ENCODE data around the gene TMEM8B. TPM values are rescaled to one million over a fixed set of nuclear protein-coding genes. Genes with fewer than 3 reads are reported as not detected.

TMEM8B gene
- total and polyA plus RNA-seq, 5 donors from 2014 or later, result 0.21 to 3.3 (median 1.4) TPM

- DNase-seq (no peak), ATAC-seq (ENCODE audit: low read depth in 2 of 2) (no peak)
- H3K36me3 Mint-ChIP-seq, result no peaks in the 10 kb centered on the region
- Histone ChIP-seq H3K27me3 (ENCODE audit: control insufficient read depth, insufficient read depth, low read length) (peaks cover 7% of the 10 kb centered on the region), H3K4me1 (ENCODE audit: control insufficient read depth, insufficient read depth, low read length, poor library complexity, severe bottlenecking) (no peaks in the 10 kb centered on the region), H3K36me3 (ENCODE audit: control insufficient read depth, insufficient read depth, low read length) (no peaks in the 10 kb centered on the region), H3K4me3 (ENCODE audit: low read depth, low read length) (no peak overlapping the region), H3K27ac (ENCODE audit: insufficient read depth, low read length, poor library complexity, severe bottlenecking) (no peak overlapping the region), H3K9me3 (ENCODE audit: control insufficient read depth in 2 of 2, low read length in 2 of 2) (no peaks in the 10 kb centered on the region)
- peak overlapping the region in 1 of 3 donors; percentile 4 for H3K27ac Mint-ChIP-seq
- peaks cover 14% of the 10 kb centered on the region for H3K27me3 Mint-ChIP-seq
- H3K9me3 Mint-ChIP-seq, result no peaks in the 10 kb centered on the region
- H3K4me1 Mint-ChIP-seq, result peaks cover 0 to 3% (median 0%) of the 10 kb centered on the region in 4 donors
- H3K4me3 Mint-ChIP-seq, result no peak overlapping the region
Observed at GRCh38 chr9:35856206-35856605, 27.2 kb downstream of the TMEM8B start.

- DNase-seq (no peak), ATAC-seq (ENCODE audit: low read depth in 2 of 2) (no peak)
- H3K4me1 Mint-ChIP-seq, result peaks cover 0 to 3% (median 0%) of the 10 kb centered on the region in 4 donors
Observed at GRCh38 chr9:35856882-35857281, 27.9 kb downstream of the TMEM8B start.

GRCh38 chr9:35858458-35858857, 29.4 kb downstream of the TMEM8B start:
- DNase-seq, result no peak
- Histone ChIP-seq H3K9me3 (ENCODE audit: control insufficient read depth in 2 of 2, low read length in 2 of 2) (no peaks in the 10 kb centered on the region), H3K27me3 (ENCODE audit: control insufficient read depth, insufficient read depth, low read length) (peaks cover 5% of the 10 kb centered on the region), H3K4me3 (ENCODE audit: low read depth, low read length) (no peak overlapping the region), H3K4me1 (ENCODE audit: control insufficient read depth, insufficient read depth, low read length, poor library complexity, severe bottlenecking) (no peaks in the 10 kb centered on the region), H3K36me3 (ENCODE audit: control insufficient read depth, insufficient read depth, low read length) (no peaks in the 10 kb centered on the region), H3K27ac (ENCODE audit: insufficient read depth, low read length, poor library complexity, severe bottlenecking) (no peak overlapping the region)
- no peak overlapping the region for H3K4me3 Mint-ChIP-seq
- H3K36me3 Mint-ChIP-seq, result no peaks in the 10 kb centered on the region
- no peak for ATAC-seq (ENCODE audit: low read depth in 2 of 2)
- H3K4me1 Mint-ChIP-seq, result peaks cover 0 to 3% (median 0%) of the 10 kb centered on the region in 4 donors
- peaks cover 18% of the 10 kb centered on the region for H3K27me3 Mint-ChIP-seq
- no peak overlapping the region for H3K27ac Mint-ChIP-seq
- H3K9me3 Mint-ChIP-seq, result no peaks in the 10 kb centered on the region

More at GRCh38 chr9:35856882-35857281, 27.9 kb downstream of the TMEM8B start:
- H3K9me3 ChIP-seq (ENCODE audit: control insufficient read depth in 2 of 2, low read length in 2 of 2), result no peaks in the 10 kb centered on the region
- no peaks in the 10 kb centered on the region for H3K9me3 Mint-ChIP-seq
- peaks cover 18% of the 10 kb centered on the region for H3K27me3 Mint-ChIP-seq
- no peak overlapping the region for H3K4me3 Mint-ChIP-seq
- H3K27ac ChIP-seq (ENCODE audit: insufficient read depth, low read length, poor library complexity, severe bottlenecking), result no peak overlapping the region
- no peaks in the 10 kb centered on the region for H3K36me3 Mint-ChIP-seq
- H3K27ac Mint-ChIP-seq, result no peak overlapping the region
- H3K4me1 ChIP-seq (ENCODE audit: control insufficient read depth, insufficient read depth, low read length, poor library complexity, severe bottlenecking), result no peaks in the 10 kb centered on the region
- H3K4me3 ChIP-seq (ENCODE audit: low read depth, low read length), result no peak overlapping the region
- peaks cover 8% of the 10 kb centered on the region for H3K27me3 ChIP-seq (ENCODE audit: control insufficient read depth, insufficient read depth, low read length)
- no peaks in the 10 kb centered on the region for H3K36me3 ChIP-seq (ENCODE audit: control insufficient read depth, insufficient read depth, low read length)

GRCh38 chr9:35859310-35859989, 30.4 kb downstream of the TMEM8B start:
- Mint-ChIP-seq H3K27ac (no peak overlapping the region), H3K9me3 (no peaks in the 10 kb centered on the region), H3K27me3 (peaks cover 23% of the 10 kb centered on the region), H3K4me1 (peaks cover 0 to 3% (median 0%) of the 10 kb centered on the region in 4 donors), H3K4me3 (no peak overlapping the region), H3K36me3 (no peaks in the 10 kb centered on the region)
- Histone ChIP-seq H3K36me3 (ENCODE audit: control insufficient read depth, insufficient read depth, low read length) (no peaks in the 10 kb centered on the region), H3K9me3 (ENCODE audit: control insufficient read depth in 2 of 2, low read length in 2 of 2) (no peaks in the 10 kb centered on the region), H3K27me3 (ENCODE audit: control insufficient read depth, insufficient read depth, low read length) (peaks cover 8% of the 10 kb centered on the region), H3K4me1 (ENCODE audit: control insufficient read depth, insufficient read depth, low read length, poor library complexity, severe bottlenecking) (no peaks in the 10 kb centered on the region), H3K4me3 (ENCODE audit: low read depth, low read length) (no peak overlapping the region), H3K27ac (ENCODE audit: insufficient read depth, low read length, poor library complexity, severe bottlenecking) (no peak overlapping the region)
- DNase-seq (peak in 1 of 3 donors; percentile 13), ATAC-seq (ENCODE audit: low read depth in 2 of 2) (no peak)

- H3K27ac Mint-ChIP-seq, result no peak overlapping the region
- Histone ChIP-seq H3K9me3 (ENCODE audit: control insufficient read depth in 2 of 2, low read length in 2 of 2) (no peaks in the 10 kb centered on the region), H3K27me3 (ENCODE audit: control insufficient read depth, insufficient read depth, low read length) (peaks cover 8% of the 10 kb centered on the region), H3K27ac (ENCODE audit: insufficient read depth, low read length, poor library complexity, severe bottlenecking) (no peak overlapping the region), H3K36me3 (ENCODE audit: control insufficient read depth, insufficient read depth, low read length) (no peaks in the 10 kb centered on the region), H3K4me3 (ENCODE audit: low read depth, low read length) (no peak overlapping the region), H3K4me1 (ENCODE audit: control insufficient read depth, insufficient read depth, low read length, poor library complexity, severe bottlenecking) (no peaks in the 10 kb centered on the region)
- H3K9me3 Mint-ChIP-seq, result no peaks in the 10 kb centered on the region
- no peak overlapping the region for H3K4me3 Mint-ChIP-seq
- peaks cover 23% of the 10 kb centered on the region for H3K27me3 Mint-ChIP-seq
- ATAC-seq (ENCODE audit: low read depth in 2 of 2), result no peak
- H3K4me1 Mint-ChIP-seq, result peaks cover 0 to 3% (median 0%) of the 10 kb centered on the region in 4 donors
- DNase-seq, result no peak
- no peaks in the 10 kb centered on the region for H3K36me3 Mint-ChIP-seq
Observed at GRCh38 chr9:35859990-35860339, 30.9 kb downstream of the TMEM8B start.

- no peaks in the 10 kb centered on the region for H3K4me1 ChIP-seq (ENCODE audit: control insufficient read depth, insufficient read depth, low read length, poor library complexity, severe bottlenecking)
- Mint-ChIP-seq H3K4me3 (no peak overlapping the region), H3K9me3 (no peaks in the 10 kb centered on the region), H3K36me3 (no peaks in the 10 kb centered on the region), H3K27me3 (peaks cover 12% of the 10 kb centered on the region), H3K27ac (peak overlapping the region in 1 of 3 donors; percentile 47), H3K4me1 (peaks cover 0 to 3% (median 0%) of the 10 kb centered on the region in 4 donors)
- H3K36me3 ChIP-seq (ENCODE audit: control insufficient read depth, insufficient read depth, low read length), result no peaks in the 10 kb centered on the region
- no peaks in the 10 kb centered on the region for H3K9me3 ChIP-seq (ENCODE audit: control insufficient read depth in 2 of 2, low read length in 2 of 2)
- no peak overlapping the region for H3K27ac ChIP-seq (ENCODE audit: insufficient read depth, low read length, poor library complexity, severe bottlenecking)
- DNase-seq (no peak), ATAC-seq (ENCODE audit: low read depth in 2 of 2) (no peak)
- H3K4me3 ChIP-seq (ENCODE audit: low read depth, low read length), result no peak overlapping the region
- H3K27me3 ChIP-seq (ENCODE audit: control insufficient read depth, insufficient read depth, low read length), result peaks cover 8% of the 10 kb centered on the region
Observed at GRCh38 chr9:35861161-35861897, 32.3 kb downstream of the TMEM8B start.

- Mint-ChIP-seq H3K27ac (no peak overlapping the region), H3K4me1 (peaks cover 0 to 2% (median 0%) of the 10 kb centered on the region in 4 donors), H3K9me3 (no peaks in the 10 kb centered on the region), H3K36me3 (no peaks in the 10 kb centered on the region), H3K27me3 (peaks cover 12% of the 10 kb centered on the region), H3K4me3 (no peak overlapping the region)
- Histone ChIP-seq H3K4me3 (ENCODE audit: low read depth, low read length) (no peak overlapping the region), H3K36me3 (ENCODE audit: control insufficient read depth, insufficient read depth, low read length) (no peaks in the 10 kb centered on the region), H3K27me3 (ENCODE audit: control insufficient read depth, insufficient read depth, low read length) (peaks cover 8% of the 10 kb centered on the region), H3K27ac (ENCODE audit: insufficient read depth, low read length, poor library complexity, severe bottlenecking) (no peak overlapping the region), H3K4me1 (ENCODE audit: control insufficient read depth, insufficient read depth, low read length, poor library complexity, severe bottlenecking) (no peaks in the 10 kb centered on the region), H3K9me3 (ENCODE audit: control insufficient read depth in 2 of 2, low read length in 2 of 2) (no peaks in the 10 kb centered on the region)
- ATAC-seq (ENCODE audit: low read depth in 2 of 2) (no peak), DNase-seq (no peak)
Observed at GRCh38 chr9:35862328-35862727, 33.3 kb downstream of the TMEM8B start.

Measured in CD4-positive, CD25-positive, alpha-beta regulatory T cell (primary cell).